Gastroesophageal sphincter (tissue), 4 donors: ENCODE measurements around the gene GSK3B. TPM values are rescaled to one million over a fixed set of nuclear protein-coding genes. Genes with fewer than 3 reads are reported as not detected.

Experiments
- ATAC-seq: fragments of 150-250 bp; one replicate; pipeline ENCODE4 v1.9.1; 2016; ENCODE audit warnings: mild to moderate bottlenecking, moderate library complexity
- H3K27ac ChIP-seq, 4 donors: fragments of 200-600 bp; sonication (generic) in 3 of 4; 1 replicate in 3 of 4; 2 replicates in 1 of 4; pipeline ENCODE4 v1.5.1; 2016 to 2019
- H3K27me3 ChIP-seq: fragments of 200-600 bp; sonication (generic); one replicate; pipeline ENCODE4 v1.5.1; 2019
- H3K36me3 ChIP-seq, 2 donors: fragments of 200-600 bp; sonication (generic); one replicate each; pipeline ENCODE4 v1.5.1; 2019; ENCODE audit warnings: control low read depth in 1 of 2
- H3K4me1 ChIP-seq, 3 donors: fragments of 200-600 bp; sonication (generic); 1 replicate in 2 of 3; 2 replicates in 1 of 3; pipeline ENCODE4 v1.5.1; 2016 to 2019; ENCODE audit warnings: control low read depth in 2 of 3
- H3K4me3 ChIP-seq, 2 donors: fragments of 200-600 bp; sonication (generic); one replicate each; pipeline ENCODE4 v1.5.1; 2019; ENCODE audit warnings: mild to moderate bottlenecking in 1 of 2, moderate library complexity in 1 of 2
- H3K9me3 ChIP-seq, 3 donors: fragments of 200-600 bp; sonication (generic); one replicate each; pipeline ENCODE4 v1.5.1; 2017 to 2019; ENCODE audit warnings: control low read depth in 2 of 3
- CTCF ChIP-seq, 4 experiments: fragments of 200-600 bp in 2 of 4; fragments of 450-650 bp in 2 of 4; sonication (generic) in 1 of 4; IDR thresholded peaks; one replicate each; pipeline ENCODE4 v1.5.1; 2017 to 2019; ENCODE audit warnings: antibody characterized with exemption in 4 of 4, mild to moderate bottlenecking in 2 of 4, moderate library complexity in 2 of 4
- EP300 ChIP-seq: sonication (generic); formaldehyde crosslinking; IDR thresholded peaks from one replicate; pipeline ENCODE4 v1.6.1; 2017; ENCODE audit warnings: antibody characterized with exemption, mild to moderate bottlenecking
- POLR2A ChIP-seq, 2 donors: fragments of 450-650 bp; IDR thresholded peaks; one replicate each; pipeline ENCODE4 v1.6.1; 2017; ENCODE audit warnings: antibody characterized with exemption in 2 of 2, mild to moderate bottlenecking in 2 of 2, moderate library complexity in 1 of 2
- POLR2AphosphoS5 ChIP-seq: sonication (generic); formaldehyde crosslinking; IDR thresholded peaks from one replicate; pipeline ENCODE4 v1.6.1; 2017; ENCODE audit warnings: antibody characterized with exemption
- WGBS, 2 donors: methylation state at CpG; one replicate each; pipeline ENCODE4 v1.1.5; 2018; ENCODE audit warnings: low coverage in 1 of 2; 5-methylcytosine and 5-hydroxymethylcytosine counted together
- total RNA-seq, 4 donors: library from RNA; depleted of rRNA; stranded (reverse); fragments of >200 nt; gene quantifications; one replicate each; pipeline ENCODE4 v1.1.0, GENCODE V29; 2016

Gene GSK3B
- total RNA-seq, 4 donors from 2014 or later, result 32.7 to 40.6 (median 34.6) TPM

GRCh38 chr3:119924111-119925094 is 169.8 kb downstream of the GSK3B start:
- Histone ChIP-seq H3K9me3 (no peaks in the 10 kb centered on the region), H3K27ac (no peak overlapping the region), H3K4me1 (no peaks in the 10 kb centered on the region), H3K27me3 (no peaks in the 10 kb centered on the region), H3K4me3 (no peak overlapping the region), H3K36me3 (peaks cover 0 to 9% of the 10 kb centered on the region in 2 donors)
- ATAC-seq, result no peak
- TF ChIP-seq CTCF (IDR thresholded peaks at IDR 0.05) (no peak), POLR2AphosphoS5 (no peak), EP300 (no peak), POLR2A (IDR thresholded peaks at IDR 0.05) (no peak)
- 91 to 94% methylated on average over 4 to 7 of the region's 7 CpGs for WGBS, 2 donors

DNA sequence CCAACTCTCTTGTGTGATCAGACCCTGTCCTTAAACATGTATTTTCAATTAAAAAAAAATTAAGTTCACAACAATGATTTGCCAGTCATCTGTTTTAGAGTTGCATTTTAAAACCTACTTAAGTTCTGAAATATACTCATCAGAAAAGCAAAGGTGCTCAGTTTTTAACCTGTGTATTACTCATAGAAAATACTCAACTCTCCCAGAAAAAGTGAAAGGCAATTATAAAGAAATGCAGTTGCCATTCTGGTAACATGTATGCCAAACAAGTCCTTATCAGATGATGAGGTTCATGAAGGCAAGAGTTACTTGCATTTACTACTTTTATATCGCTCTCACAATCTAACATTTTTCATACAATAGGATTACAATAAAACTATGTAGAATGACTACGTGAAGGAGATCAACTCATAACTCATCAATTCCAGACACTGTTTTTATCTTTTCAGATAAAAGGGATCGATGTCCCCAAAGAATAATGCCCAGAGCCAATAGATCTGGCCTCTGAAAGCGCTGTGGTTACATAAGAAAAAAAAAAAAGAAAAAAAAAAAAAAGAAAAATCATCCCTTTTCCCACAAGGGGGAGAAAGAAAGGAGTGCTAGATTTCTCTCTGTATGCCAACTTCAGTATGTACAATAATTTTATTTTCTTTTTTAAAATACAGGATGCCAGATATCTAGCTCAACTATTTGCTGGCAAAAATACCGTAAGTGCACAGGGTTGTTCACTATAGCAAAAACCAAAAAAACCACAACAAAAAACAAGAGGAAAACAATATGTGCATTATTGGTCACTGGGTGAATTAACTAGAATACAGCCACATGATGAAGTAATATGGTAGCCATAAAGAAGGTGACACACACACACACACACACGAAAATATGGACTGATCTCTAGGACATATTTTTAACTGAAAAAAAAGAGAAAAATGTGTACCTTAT is 175.0 kb downstream of the GSK3B start:
- H3K4me1 ChIP-seq, result peaks cover 0 to 4% (median 0%) of the 10 kb centered on the region in 3 donors
- TF ChIP-seq EP300 (no peak), POLR2A (IDR thresholded peaks at IDR 0.05) (no peak), POLR2AphosphoS5 (no peak), CTCF (IDR thresholded peaks at IDR 0.05) (no peak)
- 93 to 97% methylated on average over 6 of the region's 6 CpGs for WGBS, 2 donors
- H3K9me3 ChIP-seq, result no peaks in the 10 kb centered on the region
- no peak for ATAC-seq
- H3K4me3 ChIP-seq, result no peak overlapping the region
- H3K36me3 ChIP-seq, result peaks cover 0 to 25% of the 10 kb centered on the region in 2 donors
- no peak overlapping the region for H3K27ac ChIP-seq
- no peaks in the 10 kb centered on the region for H3K27me3 ChIP-seq

- Histone ChIP-seq H3K27ac (no peak overlapping the region), H3K9me3 (no peaks in the 10 kb centered on the region), H3K36me3 (peaks cover 0 to 36% of the 10 kb centered on the region in 2 donors), H3K4me3 (no peak overlapping the region), H3K4me1 (peaks cover 0 to 8% (median 0%) of the 10 kb centered on the region in 3 donors), H3K27me3 (no peaks in the 10 kb centered on the region)
- TF ChIP-seq POLR2AphosphoS5 (no peak), EP300 (no peak), POLR2A (IDR thresholded peaks at IDR 0.05) (no peak), CTCF (IDR thresholded peaks at IDR 0.05) (no peak)
- 76 to 87% methylated on average over 3 of the region's 3 CpGs for WGBS, 2 donors
- ATAC-seq, result no peak
Measured at GRCh38 chr3:119913021-119913420, 181.2 kb downstream of the GSK3B start.

GRCh38 chr3:119912220-119912619 is 182.0 kb downstream of the GSK3B start:
- Histone ChIP-seq H3K4me3 (no peak overlapping the region), H3K4me1 (peaks cover 0 to 11% (median 0%) of the 10 kb centered on the region in 3 donors), H3K27ac (no peak overlapping the region), H3K9me3 (no peaks in the 10 kb centered on the region), H3K27me3 (no peaks in the 10 kb centered on the region), H3K36me3 (peaks cover 0 to 36% of the 10 kb centered on the region in 2 donors)
- ATAC-seq, result no peak
- no peak for TF ChIP-seq CTCF (IDR thresholded peaks at IDR 0.05)
- no peak for TF ChIP-seq POLR2AphosphoS5
- TF ChIP-seq EP300, result no peak
- no peak for TF ChIP-seq POLR2A (IDR thresholded peaks at IDR 0.05)
- WGBS, 2 donors, result 50 to 94% methylated on average over 2 of the region's 2 CpGs
